NCI-H1930 (cell line): Measurements from ENCODE around the gene KRTAP4-7.
"Not testable (repeated sequence)": the region's sequence is repeated elsewhere in the genome, so short reads cannot be mapped to it uniquely, and the experiment has no call there.

ENCODE experiments used
- DNase-seq, 2 experiments: peaks; one replicate each; lab custom pipeline; 2025; lab: John Stamatoyannopoulos, UW

The KRTAP4-7 gene

GRCh38 chr17:41065016-41065689 is 18.8 kb upstream of the KRTAP4-7 start:
- DNase-seq: not testable (repeated sequence)

GRCh38 chr17:41065829-41066624 is 17.9 kb upstream of the KRTAP4-7 start, which contains the start of gene KRTAP2-4:
TSS of gene KRTAP2-4 (minus strand) at chr17:41065879. CDS start at chr17:41065845, 34 bp downstream.
- DNase-seq: no peak

GRCh38 chr17:41067281-41067680 is 16.7 kb upstream of the KRTAP4-7 start:
- DNase-seq: no peak

- DNase-seq: no peak
Observed at GRCh38 chr17:41069031-41069430, 14.9 kb upstream of the KRTAP4-7 start.

GRCh38 chr17:41071606-41072360 is 12.2 kb upstream of the KRTAP4-7 start:
- DNase-seq: no peak

- DNase-seq: no peak
Observed at GRCh38 chr17:41073676-41074075, 10.3 kb upstream of the KRTAP4-7 start.

- DNase-seq: no peak
Observed at GRCh38 chr17:41076788-41077187, 7.2 kb upstream of the KRTAP4-7 start.

GRCh38 chr17:41082626-41083025 is 1.3 kb upstream of the KRTAP4-7 start:
- DNase-seq: no peak

GRCh38 chr17:41083427-41083826 is 523 bp upstream of the KRTAP4-7 start:
- DNase-seq: not testable (repeated sequence)

- DNase-seq: not testable (repeated sequence)
Observed at GRCh38 chr17:41088760-41089352, 4.9 kb downstream of the KRTAP4-7 start.

- no peak for DNase-seq
Observed at GRCh38 chr17:41096055-41096454, 12.1 kb downstream of the KRTAP4-7 start.

- no peak for DNase-seq
Observed at GRCh38 chr17:41098042-41098441, 14.1 kb downstream of the KRTAP4-7 start, which contains the start of gene KRTAP4-8. TSS of gene KRTAP4-8 (minus strand) at chr17:41098142. CDS start at chr17:41098084, 58 bp downstream.

GRCh38 chr17:41098481-41098880 is 14.5 kb downstream of the KRTAP4-7 start:
- no peak for DNase-seq

- not testable (repeated sequence) for DNase-seq
Observed at GRCh38 chr17:41099682-41100480, 15.9 kb downstream of the KRTAP4-7 start.

- no peak for DNase-seq
Observed at GRCh38 chr17:41101586-41102259, 17.8 kb downstream of the KRTAP4-7 start, which contains the start of gene KRTAP4-16. TSS of gene KRTAP4-16 (minus strand) at chr17:41102209. CDS start at chr17:41102209, 0 bp downstream.

GRCh38 chr17:41103896-41104295 is 19.9 kb downstream of the KRTAP4-7 start:
- no peak for DNase-seq

GRCh38 chr17:41104386-41105038 is 20.6 kb downstream of the KRTAP4-7 start:
- not testable (repeated sequence) for DNase-seq

- DNase-seq: not testable (repeated sequence)
Observed at GRCh38 chr17:41105347-41105746, 21.4 kb downstream of the KRTAP4-7 start, which contains the start of gene KRTAP4-9. TSS of gene KRTAP4-9 (plus strand) at chr17:41105389. CDS start at chr17:41105389, 0 bp downstream.

GRCh38 chr17:41107941-41108450 is 24.0 kb downstream of the KRTAP4-7 start:
- DNase-seq: no peak
